ENCODE results near the gene ERCC2. TPM values are rescaled to one million over a fixed set of nuclear protein-coding genes. Genes with fewer than 3 reads are reported as not detected.

ERCC2 gene
- total RNA-seq, 2 donors from 2014 or later = 87.9 to 105 TPM

DNA sequence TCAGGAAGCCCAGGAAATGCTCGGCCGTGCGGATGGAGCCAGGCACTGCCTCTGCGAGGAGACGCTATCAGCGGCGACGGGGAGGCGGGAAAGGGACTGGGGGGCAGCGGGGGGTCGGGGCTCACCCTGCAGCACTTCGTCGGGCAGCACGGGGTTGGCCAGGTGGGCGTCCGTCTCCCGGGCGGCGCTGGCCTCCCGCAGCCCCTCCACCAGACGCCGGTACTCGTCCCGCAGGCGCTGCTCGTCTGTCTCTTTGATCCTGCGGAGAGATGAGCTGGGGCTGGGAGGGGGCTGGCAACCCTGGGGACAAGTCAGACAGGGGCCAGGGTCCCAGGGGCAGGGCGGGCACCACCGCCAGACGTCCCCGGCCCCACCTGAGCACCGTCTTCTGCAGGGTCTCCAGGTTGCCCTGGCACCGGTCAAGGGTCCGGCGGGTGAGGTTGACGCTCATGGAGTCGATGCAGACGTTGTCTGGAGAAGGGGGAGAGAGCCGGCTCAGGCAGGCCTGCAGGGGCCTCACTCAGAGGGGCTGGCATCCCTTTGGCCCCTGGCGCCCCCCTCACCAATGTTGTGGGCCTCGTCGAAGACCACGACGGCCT, 6.4 kb downstream of the ERCC2 start:
- WGBS, 2 experiments (ENCODE audit: insufficient coverage in 1 of 2, insufficient read length in 1 of 2) = 92% methylated on average over 24 to 44 of the region's 44 CpGs
- peaks cover 2% of the 10 kb centered on the region for H3K4me1 Mint-ChIP-seq
- Histone ChIP-seq H3K27me3 (ENCODE audit: control insufficient read depth, insufficient read depth, low read length, poor library complexity, severe bottlenecking) (no peaks in the 10 kb centered on the region), H3K36me3 (ENCODE audit: control insufficient read depth, insufficient read depth, low read length) (peaks cover 46% of the 10 kb centered on the region), H3K4me1 (ENCODE audit: control insufficient read depth, insufficient read depth, low read length) (no peaks in the 10 kb centered on the region), H3K9me3 (ENCODE audit: control insufficient read depth, low read length) (no peaks in the 10 kb centered on the region), H3K4me3 (ENCODE audit: low read length) (no peak overlapping the region), H3K9ac (ENCODE audit: extremely low read depth, low read length, poor library complexity, severe bottlenecking) (no peak overlapping the region), H3K27ac (ENCODE audit: low read depth, low read length) (no peak overlapping the region)
- no peak overlapping the region for H3K27ac Mint-ChIP-seq
- H3K27me3 Mint-ChIP-seq (ENCODE audit: insufficient read depth) = no peaks in the 10 kb centered on the region
- H3K4me3 Mint-ChIP-seq = no peak overlapping the region
- no peaks in the 10 kb centered on the region for H3K9me3 Mint-ChIP-seq
- peaks cover 44% of the 10 kb centered on the region for H3K36me3 Mint-ChIP-seq (ENCODE audit: low read depth)
- DNase-seq = no peak
- no peak for TF ChIP-seq CTCF (conservative IDR thresholded peaks at IDR 0.05)

DNA sequence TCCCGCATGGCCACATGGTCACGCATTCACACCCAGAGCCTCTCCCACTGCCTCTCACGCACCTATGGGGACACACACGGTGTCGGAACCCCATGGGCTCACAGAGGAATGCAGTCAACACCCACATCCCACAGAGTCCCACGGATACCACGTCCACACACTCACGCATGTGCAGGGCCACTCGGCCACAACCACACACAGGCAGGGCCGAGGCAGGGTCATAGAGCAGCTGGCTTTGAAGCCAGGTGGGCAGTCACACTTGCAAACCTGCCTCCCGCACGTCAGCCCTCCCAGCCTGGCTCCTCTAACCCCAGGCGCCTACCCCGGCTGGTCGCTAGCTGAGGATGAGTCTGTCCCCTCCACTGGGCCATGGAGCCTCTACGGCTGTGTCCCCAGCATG, 8.1 kb downstream of the ERCC2 start:
- WGBS, 2 experiments (ENCODE audit: insufficient coverage in 1 of 2, insufficient read length in 1 of 2) = 89 to 91% methylated on average over 13 to 16 of the region's 16 CpGs
- DNase-seq = no peak
- H3K4me3 Mint-ChIP-seq = no peak overlapping the region
- no peaks in the 10 kb centered on the region for H3K9me3 Mint-ChIP-seq
- TF ChIP-seq CTCF (conservative IDR thresholded peaks at IDR 0.05) = no peak
- Histone ChIP-seq H3K4me3 (ENCODE audit: low read length) (no peak overlapping the region), H3K9me3 (ENCODE audit: control insufficient read depth, low read length) (no peaks in the 10 kb centered on the region), H3K9ac (ENCODE audit: extremely low read depth, low read length, poor library complexity, severe bottlenecking) (no peak overlapping the region), H3K36me3 (ENCODE audit: control insufficient read depth, insufficient read depth, low read length) (peaks cover 49% of the 10 kb centered on the region), H3K4me1 (ENCODE audit: control insufficient read depth, insufficient read depth, low read length) (no peaks in the 10 kb centered on the region), H3K27ac (ENCODE audit: low read depth, low read length) (no peak overlapping the region), H3K27me3 (ENCODE audit: control insufficient read depth, insufficient read depth, low read length, poor library complexity, severe bottlenecking) (no peaks in the 10 kb centered on the region)
- no peaks in the 10 kb centered on the region for H3K4me1 Mint-ChIP-seq
- peak overlapping the region; percentile 52 for H3K27ac Mint-ChIP-seq
- no peaks in the 10 kb centered on the region for H3K27me3 Mint-ChIP-seq (ENCODE audit: insufficient read depth)
- H3K36me3 Mint-ChIP-seq (ENCODE audit: low read depth) = peaks cover 49% of the 10 kb centered on the region

- Mint-ChIP-seq H3K4me1 (no peaks in the 10 kb centered on the region), H3K27ac (no peak overlapping the region), H3K4me3 (no peak overlapping the region), H3K9me3 (no peaks in the 10 kb centered on the region), H3K27me3 (ENCODE audit: insufficient read depth) (no peaks in the 10 kb centered on the region), H3K36me3 (ENCODE audit: low read depth) (peaks cover 55% of the 10 kb centered on the region)
- no peak for TF ChIP-seq CTCF (conservative IDR thresholded peaks at IDR 0.05)
- Histone ChIP-seq H3K4me1 (ENCODE audit: control insufficient read depth, insufficient read depth, low read length) (no peaks in the 10 kb centered on the region), H3K4me3 (ENCODE audit: low read length) (no peak overlapping the region), H3K27me3 (ENCODE audit: control insufficient read depth, insufficient read depth, low read length, poor library complexity, severe bottlenecking) (no peaks in the 10 kb centered on the region), H3K9me3 (ENCODE audit: control insufficient read depth, low read length) (no peaks in the 10 kb centered on the region), H3K27ac (ENCODE audit: low read depth, low read length) (no peak overlapping the region), H3K9ac (ENCODE audit: extremely low read depth, low read length, poor library complexity, severe bottlenecking) (no peak overlapping the region), H3K36me3 (ENCODE audit: control insufficient read depth, insufficient read depth, low read length) (peaks cover 55% of the 10 kb centered on the region)
- WGBS, 2 experiments (ENCODE audit: insufficient coverage in 1 of 2, insufficient read length in 1 of 2) = 92 to 93% methylated on average over 14 of the region's 14 CpGs
- no peak for DNase-seq
Observed at GRCh38 chr19:45361608-45362007, 8.8 kb downstream of the ERCC2 start.
